ENCODE measurements around the gene C1QTNF1. TPM values are rescaled to one million over a fixed set of nuclear protein-coding genes. Genes with fewer than 3 reads are reported as not detected.

The C1QTNF1 gene
- 8.0 and 16.9 TPM in 2 replicates for total RNA-seq

DNA sequence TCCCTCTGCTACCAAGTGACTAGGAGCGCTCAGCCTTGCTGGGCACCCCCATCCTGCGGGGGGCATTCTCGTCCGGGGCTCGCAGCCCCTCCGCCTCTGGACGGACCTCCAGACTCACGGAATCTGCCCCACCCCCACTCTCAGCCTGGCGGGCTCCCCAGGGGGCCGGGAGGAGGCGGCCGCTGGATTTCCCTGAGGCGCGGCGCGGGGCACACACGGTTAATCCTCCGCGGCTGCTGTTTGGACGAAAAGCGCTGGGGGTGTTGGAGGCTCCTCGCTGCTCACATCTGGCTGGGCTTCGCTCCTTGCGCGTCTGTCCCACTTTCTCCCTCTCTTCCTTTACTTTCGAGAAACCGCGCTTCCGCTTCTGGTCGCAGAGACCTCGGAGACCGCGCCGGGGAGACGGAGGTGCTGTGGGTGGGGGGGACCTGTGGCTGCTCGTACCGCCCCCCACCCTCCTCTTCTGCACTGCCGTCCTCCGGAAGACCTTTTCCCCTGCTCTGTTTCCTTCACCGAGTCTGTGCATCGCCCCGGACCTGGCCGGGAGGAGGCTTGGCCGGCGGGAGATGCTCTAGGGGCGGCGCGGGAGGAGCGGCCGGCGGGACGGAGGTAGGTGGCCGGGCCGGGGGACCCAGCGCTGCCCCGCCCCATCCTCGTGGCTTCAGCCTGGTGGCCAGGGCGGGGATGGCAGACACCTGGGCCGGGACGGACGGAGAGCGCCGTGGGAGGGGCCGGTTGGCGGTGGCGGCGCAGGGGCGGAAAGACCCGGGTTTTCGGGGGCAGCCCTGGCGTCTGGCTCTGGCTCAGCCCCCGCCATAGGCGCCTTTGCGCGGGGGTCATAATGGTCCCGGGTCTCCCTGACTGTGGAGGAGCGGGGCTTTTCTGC, at the start of gene C1QTNF1:
Gene C1QTNF1, plus strand, starts transcription at position 284 of the 886 bp plus-strand sequence. CDS start 19,800 bp downstream, outside the sequence.

GRCh38 chr17:78979780-78980623, 44.0 kb upstream of the C1QTNF1 start, which contains the start of gene LGALS3BP:
TSS of gene LGALS3BP (minus strand) at chr17:78979923. CDS start at chr17:78977191, 2,732 bp downstream.

GRCh38 chr17:79009397-79010303, 14.3 kb upstream of the C1QTNF1 start, which contains the start of gene CANT1:
TSS of gene CANT1 (minus strand) at chr17:79009764. CDS start at chr17:78997622, 12,142 bp downstream.

DNA sequence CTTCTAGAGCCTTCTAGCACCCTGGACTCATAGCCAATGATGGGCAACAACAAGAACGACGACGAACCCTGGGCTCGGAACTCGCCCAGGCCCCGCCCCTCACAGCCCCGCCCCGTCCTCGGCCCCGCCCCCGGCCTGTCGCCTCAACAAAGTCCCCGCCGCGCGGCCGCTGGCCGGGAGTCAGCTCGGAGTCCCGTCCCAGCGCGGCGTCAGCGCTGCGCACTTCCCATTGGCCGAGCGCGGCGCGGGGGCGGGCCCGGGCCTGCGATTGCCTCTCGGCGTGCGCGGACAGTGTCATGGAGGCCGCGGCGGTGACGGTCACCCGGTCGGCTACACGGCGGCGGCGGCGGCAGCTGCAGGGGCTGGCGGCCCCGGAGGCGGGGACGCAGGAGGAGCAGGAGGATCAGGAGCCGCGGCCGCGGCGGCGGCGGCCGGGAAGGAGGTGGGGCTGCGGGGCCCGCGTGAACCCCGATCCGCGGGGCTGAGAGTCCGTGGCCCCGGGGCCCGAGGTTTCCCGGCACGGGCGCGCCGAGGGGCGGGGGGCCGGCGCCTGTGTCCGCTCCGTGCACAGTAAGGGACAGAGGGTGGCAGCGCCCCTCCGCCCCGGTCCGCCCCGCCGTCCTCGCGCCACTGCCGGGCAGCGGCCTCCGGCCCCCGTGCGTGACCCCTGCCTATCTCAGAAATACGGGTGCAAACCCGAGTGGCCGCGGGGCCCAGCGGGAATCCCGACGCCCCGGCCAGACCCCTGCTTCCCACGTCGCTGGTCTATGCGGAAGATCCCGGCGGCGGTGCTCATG, 50.9 kb downstream of the C1QTNF1 start, which contains the start of gene ENGASE:
Gene ENGASE, plus strand, starts transcription at position 176 of the 797 bp plus-strand sequence. Its CDS starts 121 bp downstream, at position 297.

Other genes with a start within 250 kb of the C1QTNF1 start
- gene CYTH1, start 241.9 kb upstream of the C1QTNF1 start, total RNA-seq, result 18.0 and 31.0 TPM in 2 replicates
- 25.3 and 25.6 TPM in 2 replicates for gene USP36, start 183.4 kb upstream of the C1QTNF1 start, total RNA-seq
- gene CEP295NL, start 121.0 kb upstream of the C1QTNF1 start, total RNA-seq, result 0.16 and 0.38 TPM in 2 replicates
- 108 and 364 TPM in 2 replicates for gene TIMP2, start 98.8 kb upstream of the C1QTNF1 start, total RNA-seq
- 363 and 799 TPM in 2 replicates for gene LGALS3BP, start 44.2 kb upstream of the C1QTNF1 start, total RNA-seq
- 61.8 and 62.1 TPM in 2 replicates for gene CANT1, start 14.4 kb upstream of the C1QTNF1 start, total RNA-seq
- 6.5 and 9.0 TPM in 2 replicates for gene ENGASE, start 50.7 kb downstream of the C1QTNF1 start, total RNA-seq